Stimulated activated CD8-positive, alpha-beta memory T cell treated with anti-CD3 and anti-CD28 coated beads, Interleukin-4, amount 100 ng/mL, for 4 hours (primary cell): ENCODE measurements around the gene SOX6.

Experiments
- DNase-seq, 2 donors: peaks; one replicate each; pipeline ENCODE4 v3.0.0-alpha.2; 2020; ENCODE audit warnings: low read depth in 2 of 2, low spot score in 1 of 2

SOX6 gene

GRCh38 chr11:16193897-16194381 lies 162.4 kb downstream of the SOX6 start:
- DNase-seq, result no peak

DNA sequence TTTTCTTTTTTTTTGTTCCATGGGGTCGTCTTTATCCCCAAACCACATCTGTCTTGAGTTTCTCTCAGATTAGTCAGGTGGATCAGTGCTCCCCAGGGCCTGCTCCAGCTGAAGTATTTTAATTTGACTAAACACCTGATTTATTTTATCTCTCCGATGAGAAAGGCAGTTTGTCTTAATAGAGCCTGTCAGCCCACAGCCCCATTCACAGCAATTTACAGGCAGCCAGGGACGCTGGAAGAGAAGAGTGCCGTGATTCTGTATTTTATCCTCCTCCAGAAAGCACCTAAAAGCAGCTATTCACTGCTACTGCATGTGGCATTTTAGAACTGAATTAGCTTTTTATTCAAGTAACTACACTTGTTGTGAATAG lies 164.5 kb downstream of the SOX6 start:
- DNase-seq, result no peak

DNA sequence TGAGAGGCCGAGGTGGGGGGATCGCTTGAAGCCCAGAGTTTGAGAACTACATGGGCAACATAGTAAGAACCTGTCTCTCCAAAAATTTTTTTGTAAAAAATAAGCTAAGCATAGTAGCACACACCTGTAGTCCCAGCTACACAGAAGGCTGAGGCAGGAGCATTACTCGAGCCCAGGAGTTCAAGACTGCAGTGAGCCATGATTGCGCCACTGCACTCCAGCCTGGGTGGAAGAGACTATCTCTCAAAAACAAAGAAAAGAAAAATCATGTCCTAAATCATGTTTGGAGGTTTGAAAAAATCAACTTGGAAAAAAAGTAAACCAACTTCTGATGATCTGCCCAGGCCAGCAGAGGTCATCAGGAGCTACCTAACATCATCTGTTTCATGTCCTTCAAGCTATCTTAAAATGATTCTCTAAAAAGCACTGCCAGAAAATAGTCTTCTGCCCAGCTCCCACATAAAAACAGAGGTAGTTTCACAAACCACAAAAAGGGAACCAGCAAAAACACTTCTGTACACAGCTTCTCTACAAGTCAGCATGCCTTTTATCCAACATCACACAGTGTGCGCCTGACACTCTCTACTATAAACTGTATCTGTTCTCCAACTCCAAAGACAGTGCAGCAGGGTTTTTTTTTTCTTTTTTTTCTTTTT lies 165.0 kb downstream of the SOX6 start:
- DNase-seq, result no peak

- DNase-seq, result no peak
Observed at GRCh38 chr11:16186680-16187079, 169.7 kb downstream of the SOX6 start.

- DNase-seq, result no peak
Observed at GRCh38 chr11:16185042-16185441, 171.3 kb downstream of the SOX6 start.

GRCh38 chr11:16184588-16184987 lies 171.8 kb downstream of the SOX6 start:
- DNase-seq, result no peak

DNA sequence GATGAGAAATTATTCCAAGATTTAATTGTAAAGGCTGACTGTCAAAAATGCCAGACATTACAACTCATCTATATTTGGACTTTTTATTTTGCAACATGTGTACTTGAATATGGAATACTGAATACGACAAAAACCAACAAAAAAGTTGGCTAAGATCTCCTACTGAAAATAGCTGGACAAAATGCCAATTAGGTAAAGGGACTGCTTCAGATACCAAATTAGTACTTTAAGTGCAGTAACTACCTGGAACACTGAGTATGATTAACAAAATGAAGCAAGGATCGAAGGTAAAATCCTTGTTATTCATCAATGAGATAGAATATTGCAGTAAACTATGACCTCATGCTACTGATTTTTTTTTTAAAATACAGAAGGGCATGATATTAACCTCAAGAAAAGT lies 173.8 kb downstream of the SOX6 start:
- no peak for DNase-seq

DNA sequence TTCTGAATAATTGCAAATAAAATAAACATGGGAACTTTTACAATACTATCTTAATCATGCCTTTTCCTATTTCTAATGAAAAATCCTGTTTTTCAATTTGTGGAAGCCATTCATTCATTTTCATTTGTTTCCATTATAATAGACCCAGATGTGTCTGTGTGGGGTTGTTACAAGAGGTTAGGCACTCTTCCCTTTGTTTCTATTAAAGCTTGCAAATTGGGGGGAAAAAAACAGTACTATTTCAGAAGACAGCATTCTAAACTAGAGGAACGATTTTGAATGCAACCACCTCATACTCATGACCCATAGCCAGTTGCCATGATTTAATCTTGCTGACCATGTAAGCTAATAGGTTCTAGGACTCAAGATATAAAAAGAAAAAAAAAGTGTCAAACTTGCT lies 175.5 kb downstream of the SOX6 start:
- DNase-seq, result no peak

DNA sequence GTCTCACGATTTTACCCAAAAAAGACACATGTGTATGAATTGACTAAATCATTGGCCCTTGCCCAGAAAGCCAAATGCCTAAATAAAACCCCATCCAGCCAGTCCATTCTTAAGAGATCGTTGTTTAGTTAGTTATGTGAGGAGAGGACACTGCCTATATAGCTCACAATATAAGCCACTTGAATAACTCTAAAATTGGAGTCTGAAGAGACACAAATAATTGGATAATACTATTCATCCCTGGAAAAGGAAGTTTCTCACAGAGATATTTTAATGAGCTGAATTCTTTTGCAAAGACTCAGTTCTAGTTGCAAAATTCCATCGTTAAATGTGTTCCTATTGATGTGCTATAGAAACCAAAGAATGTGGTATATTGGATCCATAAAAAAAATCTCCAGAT lies 176.7 kb downstream of the SOX6 start:
- DNase-seq, result no peak

GRCh38 chr11:16178273-16178672 lies 178.1 kb downstream of the SOX6 start:
- no peak for DNase-seq

GRCh38 chr11:16177688-16178087 lies 178.7 kb downstream of the SOX6 start:
- DNase-seq, result no peak

- DNase-seq, result no peak
Observed at GRCh38 chr11:16173798-16174197, 182.5 kb downstream of the SOX6 start.

- DNase-seq, result no peak
Observed at GRCh38 chr11:16171882-16172281, 184.5 kb downstream of the SOX6 start.

GRCh38 chr11:16169956-16170847 lies 186.1 kb downstream of the SOX6 start:
- no peak for DNase-seq

GRCh38 chr11:16169541-16169940 lies 186.8 kb downstream of the SOX6 start:
- DNase-seq, result no peak

GRCh38 chr11:16167706-16168487 lies 188.4 kb downstream of the SOX6 start:
- no peak for DNase-seq

- DNase-seq, result no peak
Observed at GRCh38 chr11:16166571-16166970, 189.8 kb downstream of the SOX6 start.

GRCh38 chr11:16160146-16160545 lies 196.2 kb downstream of the SOX6 start:
- DNase-seq, result no peak

GRCh38 chr11:16158426-16158994 lies 197.8 kb downstream of the SOX6 start:
- no peak for DNase-seq

DNA sequence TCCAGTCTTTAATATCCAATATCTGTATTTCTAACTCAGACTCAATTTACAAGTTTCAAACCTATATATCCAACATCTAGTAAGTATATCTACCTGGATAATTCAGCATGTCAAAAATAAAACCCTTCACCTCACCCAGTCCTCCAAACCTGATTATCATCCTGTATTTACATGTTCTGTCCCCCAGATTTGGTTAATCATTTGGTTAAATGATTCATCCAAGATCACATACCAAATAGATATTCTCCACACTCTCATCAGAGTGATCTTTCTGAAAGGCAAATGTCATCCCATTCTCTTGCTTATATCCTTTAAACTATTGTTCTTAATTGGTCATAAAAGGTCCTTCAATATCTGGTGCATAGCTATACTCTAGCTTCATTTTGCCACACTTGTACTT lies 199.0 kb downstream of the SOX6 start:
- no peak for DNase-seq

GRCh38 chr11:16155448-16155847 lies 200.9 kb downstream of the SOX6 start:
- DNase-seq, result no peak
